HG03135 (cell line): ENCODE results near the gene PLXDC2.

Source experiments
- ATAC-seq: cut with Tn5 transposase; IDR thresholded peaks from one replicate; pipeline ENCODE4 v1.9.1; 2021; ENCODE audit warnings: mild to moderate bottlenecking, moderate library complexity; ENCODE audit not compliant: unreplicated experiment

PLXDC2 gene

DNA sequence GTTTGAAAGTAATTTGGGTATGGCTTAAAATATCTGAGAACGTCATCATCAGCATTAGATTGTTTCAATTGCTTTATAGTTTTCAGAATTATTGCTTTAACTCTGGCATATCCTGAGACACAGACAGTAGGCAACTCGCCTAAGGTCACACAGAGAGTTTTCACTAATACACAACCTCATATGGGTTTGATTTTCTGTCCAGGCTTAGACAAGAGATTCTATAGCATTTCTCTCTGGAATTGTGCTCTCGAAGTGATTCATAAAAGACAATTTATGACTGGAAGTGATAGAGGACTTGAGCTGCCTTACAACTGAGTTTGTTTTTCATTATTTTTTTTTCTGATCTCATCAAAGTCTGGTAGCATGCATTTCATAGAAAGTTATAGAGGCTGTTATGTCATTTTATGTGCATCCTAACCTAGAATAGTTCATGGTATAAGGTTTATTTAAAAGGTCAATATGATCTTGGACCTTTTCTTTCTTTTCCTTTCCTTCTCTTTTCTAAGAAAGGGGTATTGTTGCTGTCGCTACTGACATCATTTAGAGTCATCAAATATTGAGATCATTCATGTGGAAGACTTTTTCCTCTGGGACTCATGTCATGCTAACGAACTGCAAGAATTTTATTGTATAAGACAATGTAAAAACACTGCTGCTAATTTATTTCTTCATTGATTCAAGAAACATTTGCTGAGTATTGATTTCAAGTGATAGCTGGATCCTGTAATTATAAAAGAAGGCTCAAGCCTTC, 278.2 kb downstream of the PLXDC2 start:
- no peak for ATAC-seq

DNA sequence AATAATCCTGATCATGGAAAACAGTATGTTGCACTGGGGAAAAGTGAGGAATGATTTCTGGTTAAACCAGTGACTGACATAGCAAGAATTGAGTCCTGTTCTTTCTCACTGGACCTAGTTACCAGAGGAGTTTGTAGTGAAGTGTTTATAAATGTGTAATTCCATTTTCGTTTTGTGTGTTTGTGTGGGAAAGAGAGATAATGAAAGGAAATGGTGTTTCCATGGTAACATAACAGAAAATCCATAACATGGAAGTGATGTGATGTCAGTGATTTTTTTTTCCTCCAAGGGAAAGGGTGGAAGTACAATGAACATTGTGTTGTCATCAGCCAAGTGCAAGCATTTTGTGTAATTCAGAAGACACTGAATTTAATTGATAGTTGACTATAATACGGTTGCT, 283.9 kb downstream of the PLXDC2 start:
- ATAC-seq: no peak

- ATAC-seq: no peak
These were observed 289.0 kb downstream of the PLXDC2 start for GRCh38 chr10:20105236-20105635.

DNA sequence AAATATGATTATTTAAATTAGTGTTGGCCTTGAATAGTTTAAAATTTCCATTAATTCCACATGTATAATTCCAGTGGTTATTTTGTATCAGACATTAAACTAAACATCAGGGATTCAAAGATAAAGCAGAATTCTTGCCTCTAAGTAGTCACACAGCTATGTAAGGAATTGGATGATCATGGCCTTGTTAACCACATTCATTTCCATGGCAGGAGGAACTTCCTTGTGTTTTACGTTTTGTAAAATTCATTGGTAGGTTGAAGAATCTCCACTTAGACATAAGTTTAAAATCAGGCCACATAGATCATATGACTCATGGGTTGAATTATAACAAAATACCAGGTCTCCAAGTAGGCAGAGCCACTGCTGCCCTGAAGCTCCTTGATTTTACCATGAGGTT, 289.7 kb downstream of the PLXDC2 start:
- no peak for ATAC-seq

- ATAC-seq: no peak
These were observed 291.8 kb downstream of the PLXDC2 start for GRCh38 chr10:20108021-20108420.

GRCh38 chr10:20109613-20110012, 293.4 kb downstream of the PLXDC2 start:
- ATAC-seq: no peak

DNA sequence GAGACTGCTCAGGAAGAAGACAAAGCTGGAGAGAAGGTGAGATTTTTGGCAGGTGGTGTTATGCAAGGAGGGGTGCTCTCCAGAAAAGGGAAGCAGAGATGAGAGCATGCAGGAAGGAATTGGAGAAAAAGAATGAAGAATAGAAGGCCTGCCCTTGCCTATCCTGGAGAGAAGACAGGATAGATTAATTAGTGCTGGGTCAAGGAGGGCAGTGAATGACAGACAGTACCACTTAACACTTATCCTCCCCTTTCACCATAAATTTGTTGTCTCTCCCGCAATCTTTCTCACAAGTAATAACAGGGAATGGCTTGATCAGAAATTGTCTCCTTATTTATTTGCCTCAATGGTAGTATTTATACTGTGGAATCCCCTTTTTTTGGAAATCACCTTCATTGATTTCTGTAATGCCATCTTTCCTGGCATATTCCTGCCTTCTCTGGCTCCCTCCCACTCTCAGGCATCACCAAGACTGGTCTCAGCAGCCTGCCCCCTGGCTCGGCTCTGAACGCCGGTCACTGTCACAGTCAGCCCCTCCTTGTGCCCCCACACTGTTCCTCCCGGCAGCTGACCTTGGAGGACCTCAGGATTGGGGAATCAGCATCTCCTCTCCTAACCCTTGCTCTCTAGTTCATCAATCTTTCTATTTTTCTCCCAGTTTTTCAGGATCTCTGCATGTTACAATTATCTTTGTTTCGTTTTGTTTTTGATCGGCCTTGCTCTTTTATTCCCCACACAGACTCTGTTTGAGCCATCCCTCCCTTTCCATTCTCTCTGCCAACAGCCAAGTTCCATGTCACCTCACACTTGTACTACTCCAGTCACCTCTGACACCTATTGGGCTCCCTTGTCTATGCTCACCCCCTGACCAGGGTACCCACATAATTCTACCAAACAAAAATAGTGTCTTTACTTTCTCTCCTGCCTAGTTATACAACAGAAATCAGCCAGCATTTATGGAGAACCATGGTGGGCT, 294.2 kb downstream of the PLXDC2 start:
- ATAC-seq: no peak

DNA sequence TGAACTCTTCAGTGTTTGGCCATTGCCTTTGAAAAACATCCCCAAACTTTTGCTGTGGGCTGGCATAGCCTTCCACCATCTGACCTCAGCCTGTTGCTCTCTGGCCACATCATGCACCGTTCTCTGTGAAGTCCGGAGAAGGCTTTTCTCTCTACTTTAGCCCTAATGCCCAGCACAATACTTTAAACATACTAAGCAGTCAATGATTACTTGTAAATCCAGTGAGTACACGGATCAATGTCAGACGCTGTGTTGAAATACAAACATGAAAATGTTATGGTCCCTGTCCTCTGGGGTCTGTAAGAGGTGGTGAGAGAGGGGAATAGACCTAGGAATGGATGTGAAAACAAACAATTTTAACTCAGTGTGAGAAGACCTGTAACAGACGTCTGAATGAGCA, 297.9 kb downstream of the PLXDC2 start:
- ATAC-seq: no peak

- no peak for ATAC-seq
These were observed 299.7 kb downstream of the PLXDC2 start for GRCh38 chr10:20115894-20116293.

GRCh38 chr10:20117471-20117870, 301.2 kb downstream of the PLXDC2 start:
- no peak for ATAC-seq

- no peak for ATAC-seq
These were observed 301.9 kb downstream of the PLXDC2 start for GRCh38 chr10:20118119-20118518.

GRCh38 chr10:20128811-20129210, 312.6 kb downstream of the PLXDC2 start:
- no peak for ATAC-seq

- no peak for ATAC-seq
These were observed 316.6 kb downstream of the PLXDC2 start for GRCh38 chr10:20132816-20133215.

DNA sequence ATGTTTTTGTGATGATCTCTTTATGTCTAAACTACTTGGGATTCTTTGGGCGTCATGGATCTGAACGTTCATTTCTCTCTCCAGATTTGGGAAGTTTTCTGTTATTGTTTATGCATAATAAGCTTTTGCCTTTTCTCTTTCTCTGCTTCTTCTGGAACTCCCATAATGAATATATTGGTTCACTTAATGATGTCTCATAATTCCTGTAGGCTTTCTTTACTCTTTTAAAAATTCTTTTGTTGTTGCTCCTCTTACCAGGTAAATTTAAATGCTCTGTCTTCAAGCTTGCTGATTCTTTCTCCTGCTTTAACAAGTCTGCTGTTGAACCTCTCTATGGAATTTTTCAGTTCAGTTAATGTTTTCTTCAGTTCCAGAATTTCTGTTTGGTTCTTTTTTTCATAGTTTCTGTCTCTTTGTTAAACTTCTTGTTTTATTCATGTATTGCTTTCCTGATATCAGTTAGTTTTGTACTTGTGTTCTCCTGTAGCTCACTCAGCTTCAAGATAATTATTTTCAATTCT, 317.5 kb downstream of the PLXDC2 start:
- ATAC-seq: no peak

GRCh38 chr10:20142311-20142710, 326.1 kb downstream of the PLXDC2 start:
- no peak for ATAC-seq

DNA sequence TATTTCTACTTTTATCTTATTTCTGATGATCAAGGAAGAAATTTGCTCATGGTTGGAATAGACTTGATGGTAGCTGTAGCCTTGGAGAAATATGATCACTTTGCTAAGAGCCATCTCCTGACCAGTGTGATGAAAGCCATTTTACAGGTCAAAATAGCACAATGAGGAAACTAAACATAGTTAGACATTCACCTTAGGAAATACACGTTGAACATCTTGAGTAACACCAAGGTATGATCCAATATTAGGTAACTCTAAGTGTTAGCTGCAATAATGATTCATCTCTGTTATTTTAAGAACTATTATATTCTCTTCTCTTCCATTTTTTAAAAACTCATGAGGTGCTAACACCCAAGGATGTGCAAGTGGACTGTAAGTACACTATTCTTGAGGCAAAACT, 328.0 kb downstream of the PLXDC2 start:
- ATAC-seq: no peak

DNA sequence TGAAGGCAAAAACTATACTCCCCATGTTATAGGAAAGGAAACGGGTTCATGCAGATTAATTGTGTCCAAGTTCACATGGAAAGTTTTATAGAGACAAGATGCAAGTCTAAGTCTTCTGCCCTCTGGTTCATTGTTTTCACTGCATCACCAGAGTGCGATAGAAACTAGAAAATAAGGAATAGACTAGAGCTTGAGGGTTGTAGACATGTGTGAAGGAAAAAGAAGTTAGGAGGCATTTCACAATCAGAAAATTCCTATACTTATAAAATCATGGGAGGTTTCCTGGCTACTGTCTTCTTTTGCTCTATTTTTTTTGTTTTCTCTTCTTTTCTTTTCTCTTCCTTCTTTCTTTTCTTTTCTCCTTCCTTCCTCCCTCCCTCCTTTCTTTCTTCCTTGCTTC, 329.8 kb downstream of the PLXDC2 start:
- ATAC-seq: no peak

DNA sequence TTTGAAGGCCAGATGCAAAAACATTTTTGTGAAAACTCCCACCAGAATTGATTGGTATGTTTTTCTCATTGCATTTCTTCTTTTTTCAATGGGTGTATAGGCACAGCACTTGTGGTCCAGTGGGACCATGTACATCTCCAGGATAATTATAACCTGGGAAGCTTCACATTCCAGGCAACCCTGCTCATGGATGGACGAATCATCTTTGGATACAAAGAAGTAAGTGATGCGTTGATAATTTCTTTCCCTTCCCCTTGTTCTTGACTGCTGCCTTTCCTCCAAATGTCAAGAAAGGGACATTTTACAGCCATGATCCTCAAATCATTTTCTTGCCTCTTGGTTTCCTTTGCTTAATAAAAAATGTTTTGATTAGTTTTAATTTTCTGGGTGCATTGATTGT, 331.5 kb downstream of the PLXDC2 start:
- ATAC-seq: no peak

GRCh38 chr10:20156511-20156910, 340.3 kb downstream of the PLXDC2 start:
- no peak for ATAC-seq

DNA sequence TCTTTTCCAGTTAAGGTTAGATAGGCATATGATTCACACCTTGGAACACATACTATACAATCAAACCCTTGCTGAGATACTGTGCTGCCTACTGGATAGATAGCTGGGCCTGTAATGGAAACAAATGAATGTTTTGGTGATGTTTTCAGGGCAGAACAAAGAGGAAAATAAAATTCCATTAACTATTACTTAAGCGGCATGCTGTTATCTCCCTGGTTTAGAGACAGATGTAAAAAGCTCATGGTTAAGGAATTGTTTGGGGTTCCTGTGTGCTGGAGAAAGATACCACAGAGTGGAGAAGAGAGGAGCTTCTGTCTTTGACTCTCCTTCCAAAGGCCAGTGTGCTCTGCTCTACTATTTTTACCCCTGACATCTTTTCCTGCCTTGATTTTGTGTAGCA, 341.1 kb downstream of the PLXDC2 start:
- ATAC-seq: no peak

- no peak for ATAC-seq
These were observed 341.9 kb downstream of the PLXDC2 start for GRCh38 chr10:20158086-20158485.

- ATAC-seq: no peak
These were observed 345.9 kb downstream of the PLXDC2 start for GRCh38 chr10:20162123-20162522.
